ENCODE data around the gene LYST. TPM values are rescaled to one million over a fixed set of nuclear protein-coding genes. Genes with fewer than 3 reads are reported as not detected.

LYST gene
- total and polyA plus RNA-seq, 2 of the 8 experiments (the other 6 are each of a cell fraction or from before 2014, with no cell fraction given) = 0.29 to 0.58 TPM

DNA sequence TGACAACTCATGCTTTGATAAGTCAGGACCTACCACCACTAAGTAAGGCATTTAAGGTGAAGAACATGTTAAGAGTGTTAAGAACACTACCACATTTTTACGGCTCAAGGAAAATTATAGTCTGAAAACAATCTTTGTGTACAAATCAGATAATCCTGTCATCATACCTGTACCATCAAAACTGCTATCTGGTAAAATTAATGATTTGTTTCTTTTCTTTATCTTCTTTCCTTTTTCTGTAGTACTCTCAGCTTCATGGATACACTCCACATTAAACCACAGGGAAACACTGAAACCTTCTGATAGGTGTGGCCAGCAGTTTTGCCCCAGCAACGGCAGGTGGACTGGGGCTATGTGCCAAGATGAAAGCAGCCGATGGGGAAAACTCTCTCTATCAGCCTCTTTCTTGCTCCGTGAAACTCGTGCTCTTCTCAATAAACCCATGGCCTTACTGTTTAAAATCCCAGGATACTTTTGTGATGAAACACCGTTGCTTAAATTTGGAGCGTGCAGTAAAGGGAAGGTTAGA is 75.1 kb downstream of the LYST start (continued):
- TF ChIP-seq CTBP2 (IDR thresholded peaks at IDR 0.05; ENCODE audit: borderline replicate concordance, insufficient read depth, insufficient read length, low read length) = no peak

All from H1 (cell line).